Fibroblast of skin of left biceps (primary cell): ENCODE data around the gene NEDD4.
A peak's percentile ranks its signal among the peaks of the same experiment; 100 is the strongest.
"Not testable (repeated sequence)": the region's sequence is repeated elsewhere in the genome, so short reads cannot be mapped to it uniquely, and the experiment has no call there.

Experiments
- DNase-seq, 2 experiments: peaks; one replicate each; pipeline ENCODE4 v3.0.0-alpha.2; 2013; ENCODE audit warnings: low read depth in 2 of 2

Gene NEDD4

DNA sequence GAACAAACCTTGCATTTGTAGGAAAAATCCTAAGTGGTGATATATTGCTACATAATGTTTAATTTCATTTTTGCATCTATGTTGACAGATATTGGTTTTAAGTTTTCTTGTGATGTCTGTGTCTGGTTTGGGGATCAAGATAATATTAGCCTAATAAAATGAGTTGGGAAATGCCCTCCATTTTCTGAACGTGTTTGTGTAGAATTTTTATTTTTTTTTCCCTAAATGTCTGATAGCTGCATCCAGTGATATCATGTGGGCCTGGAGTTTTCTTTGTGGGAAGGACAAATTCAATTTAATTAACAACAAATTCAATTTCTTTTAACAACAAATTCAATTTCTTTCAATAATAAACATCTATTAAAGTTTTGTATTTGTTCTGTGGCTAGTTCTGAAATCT is 35.1 kb downstream of the NEDD4 start:
- DNase-seq: no peak

DNA sequence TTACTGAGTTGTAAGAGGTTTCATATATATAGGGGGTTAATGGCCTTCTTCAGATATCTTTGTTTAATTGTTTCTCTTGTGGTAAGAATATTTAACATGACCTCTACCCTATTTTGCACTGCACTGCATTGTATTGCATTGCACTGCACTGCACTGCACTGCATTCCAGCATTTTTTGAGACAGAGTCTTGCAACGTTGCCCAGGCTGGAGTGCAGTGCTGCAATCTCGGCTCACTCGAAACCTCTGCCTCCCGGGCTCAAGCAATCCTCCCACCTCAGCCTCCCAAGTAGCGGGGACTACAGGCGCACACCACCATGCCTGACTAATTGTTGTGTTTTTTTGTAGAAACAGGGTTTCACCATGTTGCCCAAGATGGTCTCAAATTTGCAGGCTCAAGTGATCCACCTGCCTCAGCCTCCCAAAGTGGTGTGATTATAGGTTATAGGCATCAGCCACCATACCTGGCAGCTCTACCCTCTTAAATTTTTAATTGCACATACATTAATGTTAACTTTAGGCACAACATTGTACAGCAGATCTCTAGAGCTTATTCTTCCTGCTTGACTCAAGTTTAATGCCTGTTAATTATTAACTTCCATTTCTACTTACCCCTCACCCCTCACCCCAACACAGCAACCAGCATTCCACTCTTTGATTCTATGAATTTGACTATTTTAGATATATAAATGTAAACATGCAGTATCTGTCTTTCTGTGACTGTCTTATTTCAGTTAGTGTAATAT is 38.4 kb downstream of the NEDD4 start:
- DNase-seq: no peak

DNA sequence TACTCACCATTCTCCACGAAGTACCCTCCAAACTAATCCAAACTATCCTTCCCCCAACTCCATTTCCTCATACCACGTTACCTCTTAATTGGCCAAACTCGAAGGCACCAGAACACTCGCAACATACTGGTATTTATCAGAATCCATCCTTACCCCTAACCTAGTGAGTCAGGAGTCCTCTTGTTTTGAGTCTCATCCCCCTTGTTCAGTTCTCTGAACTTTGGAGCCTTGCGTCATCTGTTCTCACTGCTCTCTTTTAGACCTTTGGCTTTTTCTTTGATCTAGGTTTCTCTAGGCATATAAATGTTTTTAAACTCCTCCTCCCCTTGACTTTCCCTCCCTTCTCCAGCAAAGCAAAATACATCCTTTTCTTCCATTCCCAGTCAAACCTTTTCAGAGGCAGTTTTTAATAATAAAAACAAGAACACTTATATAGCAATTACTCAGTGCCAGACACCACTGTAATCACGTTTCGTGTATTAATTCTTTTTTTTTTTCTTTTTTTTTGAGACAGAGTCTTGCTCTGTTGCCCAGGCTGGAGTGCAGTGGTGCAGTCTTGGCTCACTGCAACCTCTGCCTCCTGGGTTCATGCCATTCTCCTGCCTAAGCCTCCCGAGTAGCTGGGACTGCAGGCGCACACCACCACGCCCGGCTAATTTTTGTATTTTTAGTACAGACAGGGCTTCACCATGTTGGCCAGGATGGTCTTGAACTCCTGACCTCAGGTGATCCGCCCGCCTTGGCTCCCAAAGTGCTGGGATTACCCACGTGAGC is 40.7 kb downstream of the NEDD4 start:
- DNase-seq: not testable (repeated sequence)

DNA sequence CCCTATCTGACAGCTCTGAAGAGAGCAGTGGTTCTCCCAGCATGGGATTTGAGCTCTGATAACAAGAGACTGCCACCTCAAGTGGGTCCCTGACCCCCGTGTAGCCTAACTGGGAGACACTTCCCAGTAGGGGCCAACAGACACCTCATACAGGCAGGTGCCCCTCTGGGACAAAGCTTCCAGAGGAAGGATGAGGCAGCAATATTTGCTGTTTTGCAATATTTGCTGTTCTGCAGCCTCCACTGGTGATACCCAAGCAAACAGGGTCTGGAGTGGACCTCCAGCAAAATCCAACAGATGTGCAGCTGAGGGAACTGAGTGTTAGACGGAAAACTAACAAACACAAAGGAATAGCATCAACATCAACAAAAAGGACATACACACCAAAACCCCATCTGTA is 48.8 kb downstream of the NEDD4 start:
- not testable (repeated sequence) for DNase-seq

DNA sequence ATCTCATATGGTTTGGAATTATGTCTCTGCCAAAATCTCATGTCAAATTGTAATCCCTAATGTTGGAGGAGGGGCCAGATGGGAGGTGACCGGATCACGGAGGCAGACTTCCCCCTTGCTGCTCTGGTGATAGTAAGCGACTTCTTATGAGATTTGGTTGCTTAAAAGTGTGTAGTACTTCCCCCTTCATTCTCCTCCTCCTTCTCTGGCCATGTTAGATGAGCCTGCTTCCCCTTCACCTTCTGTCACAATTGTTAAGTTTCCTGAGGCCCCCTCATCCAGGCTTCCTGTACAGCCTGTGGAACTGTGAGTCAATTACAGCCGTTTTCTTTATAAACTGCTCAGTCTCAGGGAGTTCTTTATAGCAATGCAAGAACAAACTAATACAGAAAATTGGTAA is 51.1 kb downstream of the NEDD4 start:
- no peak for DNase-seq

DNA sequence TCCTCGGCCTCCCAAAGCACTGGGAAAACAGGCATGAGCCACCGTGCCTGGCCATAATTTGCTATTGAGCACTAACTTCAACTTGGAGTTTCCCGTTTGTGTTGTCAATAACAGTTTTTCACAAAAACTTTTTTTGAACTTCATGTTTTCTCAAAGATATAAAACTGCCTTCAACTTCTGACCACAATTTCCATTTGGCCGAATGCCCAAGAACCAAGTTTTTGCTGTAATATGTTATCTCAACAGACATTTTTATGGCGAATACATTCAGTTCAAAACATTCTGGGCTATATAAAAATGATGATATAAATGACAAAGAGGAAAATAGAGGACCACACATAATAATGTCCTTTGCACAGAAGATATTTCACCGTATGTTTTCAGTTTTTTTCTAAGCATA is 56.4 kb downstream of the NEDD4 start:
- peak in 1 of 2 experiments; percentile 28 for DNase-seq

DNA sequence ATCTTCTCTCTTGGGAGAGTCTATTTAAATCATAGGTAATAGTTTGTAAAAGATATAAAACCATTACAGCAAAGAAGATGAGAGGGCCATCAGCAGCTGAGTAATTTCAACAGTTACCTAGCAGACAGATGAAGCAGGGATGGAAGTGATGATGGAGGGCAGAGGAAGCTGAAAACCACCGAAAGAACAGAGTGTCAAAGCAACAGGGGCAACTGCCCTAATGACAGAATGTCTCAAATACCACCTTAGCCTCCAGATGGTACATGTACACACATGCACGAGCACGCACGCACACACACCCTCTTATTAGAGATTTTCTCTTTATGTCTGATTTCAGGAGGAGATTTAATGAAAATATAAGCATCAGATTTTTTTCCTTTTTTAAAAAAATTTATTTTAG is 64.5 kb downstream of the NEDD4 start:
- DNase-seq: no peak

DNA sequence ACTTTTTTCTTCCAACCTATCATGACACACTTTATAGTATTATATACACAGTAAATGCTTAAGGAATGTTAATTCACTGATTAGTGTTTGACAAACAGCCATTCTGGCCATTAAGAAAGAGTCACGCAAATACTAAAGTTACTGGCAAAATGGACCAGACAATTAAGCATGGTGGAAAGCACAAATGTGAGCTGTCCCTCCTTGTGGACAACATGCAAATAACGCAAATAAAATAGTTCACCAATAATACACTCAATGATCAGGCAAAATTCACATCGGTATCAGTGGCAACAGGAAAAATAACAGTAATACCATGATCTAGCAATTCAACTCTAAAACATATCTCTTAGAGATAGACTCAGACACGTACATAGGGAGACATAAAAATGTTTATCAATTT is 71.7 kb downstream of the NEDD4 start:
- DNase-seq: no peak

DNA sequence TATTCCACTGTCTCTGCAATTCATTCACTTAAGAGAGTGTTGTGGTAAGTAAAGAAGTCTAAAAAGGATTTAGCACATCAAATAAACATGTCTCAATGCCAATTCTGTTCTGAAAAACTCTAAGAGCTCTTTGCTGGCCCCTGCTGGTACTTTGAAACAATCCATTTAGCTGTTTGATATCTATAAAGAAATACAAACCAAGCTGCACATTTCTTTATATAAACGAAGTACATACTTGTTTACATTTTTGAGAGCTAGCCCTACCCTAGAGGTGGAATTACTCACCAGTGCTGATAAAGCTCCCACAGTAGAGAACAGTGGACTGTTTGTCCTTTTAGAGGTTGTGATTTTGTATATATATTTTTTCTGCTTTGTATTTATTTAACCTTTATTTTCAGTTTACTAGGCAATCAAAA is 75.5 kb downstream of the NEDD4 start:
- peak; percentile 54 to 57 for DNase-seq

DNA sequence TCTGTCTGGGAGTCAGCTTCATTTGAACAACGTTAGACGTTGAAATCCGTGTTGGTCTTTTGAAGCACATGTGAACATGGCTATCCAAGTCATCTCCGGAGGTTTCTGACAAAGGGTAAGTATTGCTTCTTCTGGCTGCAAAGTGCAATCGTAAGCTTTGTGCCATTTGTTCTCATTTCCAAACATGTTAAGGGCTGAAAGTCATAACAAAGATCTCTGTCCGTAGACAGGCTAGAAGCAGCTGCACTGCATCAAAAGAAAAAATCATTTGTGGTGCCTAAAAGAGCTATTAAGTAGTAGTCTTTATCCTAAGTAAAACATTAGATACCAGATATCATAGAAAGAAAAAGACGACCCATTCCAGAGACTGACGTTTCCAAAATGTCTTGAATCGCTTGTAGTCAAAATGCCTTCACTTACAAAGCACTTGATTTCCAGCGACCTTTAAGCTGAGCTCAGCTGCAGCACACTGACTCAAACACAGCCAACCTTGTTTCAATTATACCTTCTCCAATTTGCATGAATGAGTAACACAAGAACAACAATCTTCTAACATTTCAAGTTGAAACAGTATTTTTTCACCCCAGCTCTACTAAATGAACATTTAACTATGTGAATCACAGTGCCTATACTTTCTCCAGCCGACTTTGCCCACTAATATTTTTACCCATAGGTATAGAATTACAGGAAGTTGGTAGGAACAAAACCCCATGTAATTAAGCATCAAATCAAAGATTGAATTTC is 76.6 kb downstream of the NEDD4 start:
- peak; percentile 61 to 63 for DNase-seq

DNA sequence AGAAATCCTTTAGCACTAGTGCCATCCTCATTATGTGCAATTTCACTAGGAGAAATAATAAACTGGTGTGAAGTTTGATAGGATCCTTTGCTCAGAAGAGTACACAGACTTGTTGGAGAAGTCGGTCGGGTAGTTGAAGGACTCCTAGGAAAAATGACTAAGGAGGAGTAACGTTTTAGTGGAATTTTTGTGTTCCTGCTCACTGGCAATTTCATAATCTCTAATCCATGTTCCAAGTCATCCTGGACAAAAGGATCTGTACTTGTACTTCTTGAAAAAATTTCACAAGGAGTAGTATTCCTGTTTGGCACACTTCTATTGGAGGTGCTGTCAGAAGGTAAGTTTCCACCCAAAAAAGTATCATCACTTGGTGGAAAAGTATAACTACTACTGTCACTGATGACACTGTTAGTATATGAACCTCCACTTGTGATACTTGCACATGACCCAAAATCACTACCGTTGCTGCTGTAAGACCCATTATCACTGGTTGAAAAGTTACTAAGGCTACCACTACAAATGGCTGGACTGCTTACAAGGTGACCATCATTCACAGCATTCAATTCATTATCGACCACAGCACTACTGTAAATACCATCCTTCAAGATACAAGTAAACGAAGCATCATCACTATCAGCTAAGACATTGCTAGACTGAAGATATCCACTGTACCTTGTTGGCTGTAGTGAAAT is 77.4 kb downstream of the NEDD4 start:
- no peak for DNase-seq

DNA sequence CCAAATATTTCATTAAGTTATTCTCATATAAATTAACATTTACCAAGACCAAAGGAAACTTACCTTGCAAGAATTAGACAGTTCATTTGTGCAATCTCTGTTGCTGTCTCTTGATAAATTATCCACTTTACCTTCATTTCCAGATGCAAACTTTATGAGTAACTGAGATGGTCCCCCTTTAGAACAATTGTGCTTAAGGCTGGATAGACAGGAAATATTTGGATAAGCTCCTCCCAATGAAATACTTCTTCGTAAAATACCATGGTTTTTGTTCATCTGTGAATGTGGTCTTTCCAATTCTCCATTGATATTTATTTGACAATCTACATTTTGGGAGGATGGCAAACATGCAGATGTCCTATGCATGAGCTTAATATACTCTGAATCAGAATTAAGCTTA is 78.2 kb downstream of the NEDD4 start:
- DNase-seq: no peak

DNA sequence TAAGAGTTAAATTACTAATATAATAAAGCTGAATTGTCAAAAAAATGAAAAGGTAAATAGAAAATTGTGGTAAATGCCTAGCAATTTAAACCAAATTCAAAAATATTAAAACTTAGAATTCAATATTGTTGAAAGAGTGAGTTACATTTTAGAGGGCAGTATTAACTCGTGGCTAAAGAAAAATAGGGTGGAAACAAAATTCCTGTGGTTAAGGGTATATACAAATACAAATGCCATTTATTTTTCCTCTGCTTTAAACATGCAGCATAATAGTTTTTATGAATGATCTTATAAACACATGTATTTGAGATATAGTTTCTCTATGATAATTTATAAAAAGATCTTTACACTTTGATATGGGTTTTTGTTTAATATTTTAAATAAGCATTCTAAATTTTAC is 79.0 kb downstream of the NEDD4 start:
- no peak for DNase-seq

DNA sequence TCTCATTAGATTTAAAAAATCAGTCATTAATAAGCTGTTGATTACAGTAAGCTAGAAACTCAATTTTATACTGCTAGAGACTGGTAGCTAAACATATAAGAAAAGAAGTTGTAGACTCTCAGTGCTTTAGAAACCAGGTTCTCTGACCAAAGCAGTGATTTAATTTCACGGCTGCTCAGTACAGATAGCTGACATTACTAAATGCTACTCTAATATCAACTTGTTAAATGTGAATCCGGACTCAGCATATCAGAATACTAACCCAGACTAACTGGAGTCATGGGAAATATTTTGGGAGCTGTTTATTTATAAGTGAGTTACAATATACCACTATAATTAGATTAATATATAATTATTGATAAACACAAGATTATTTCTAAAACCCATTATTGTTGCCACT is 80.4 kb downstream of the NEDD4 start:
- no peak for DNase-seq

DNA sequence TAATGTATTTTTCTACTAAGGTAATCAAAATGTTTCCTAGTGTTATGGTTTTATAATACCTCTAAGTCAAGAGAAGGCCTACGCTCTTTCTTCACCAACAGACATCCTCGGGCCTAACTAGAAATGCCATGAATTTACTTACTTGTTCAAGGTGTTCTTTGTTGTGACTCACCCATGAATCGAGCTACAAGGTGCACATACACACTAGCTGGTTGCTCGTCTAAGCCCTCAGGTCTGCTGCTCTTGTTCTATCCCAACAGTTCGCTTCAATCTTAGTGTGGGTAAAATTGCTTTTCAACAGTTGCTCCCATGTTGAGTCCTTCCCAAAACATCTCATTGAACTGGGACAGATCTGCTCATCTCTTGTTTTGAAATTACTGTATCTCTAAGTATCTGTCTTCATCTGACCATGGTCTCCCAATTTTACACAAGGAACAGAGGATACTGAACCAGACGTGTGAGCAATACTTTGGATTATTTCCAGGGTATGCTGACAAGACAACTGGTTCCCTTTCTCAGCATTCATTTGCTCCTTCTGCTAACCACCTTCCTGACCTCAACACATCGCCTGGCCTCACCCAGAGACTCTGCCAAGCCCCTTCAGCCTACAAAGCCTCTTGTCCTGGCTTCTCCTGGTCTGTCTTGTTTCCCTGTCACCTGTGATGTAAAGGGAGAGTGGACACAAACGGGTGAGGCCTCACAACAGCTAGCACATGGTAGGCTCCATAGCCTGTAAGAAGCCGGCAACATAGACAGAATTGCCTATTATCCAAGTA is 84.2 kb downstream of the NEDD4 start:
- DNase-seq: no peak

DNA sequence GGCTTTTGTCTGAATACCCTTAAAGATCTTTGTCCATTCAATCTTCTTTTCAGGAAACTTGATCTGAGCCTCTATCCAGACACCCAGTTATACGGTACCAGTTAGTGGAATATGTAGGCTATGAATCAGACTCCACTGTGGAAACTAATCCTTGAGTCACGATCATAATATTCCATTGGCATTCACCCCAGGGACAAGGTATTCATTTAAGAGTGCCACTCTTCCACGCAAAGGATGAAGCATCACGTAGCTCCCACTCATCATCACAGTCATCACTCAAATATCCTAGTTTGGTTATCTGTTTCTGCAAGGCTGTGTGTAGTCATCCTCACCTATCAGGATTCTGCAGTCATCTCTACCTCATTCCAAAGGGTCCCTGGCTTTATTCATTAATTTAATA is 85.6 kb downstream of the NEDD4 start:
- DNase-seq: peak; percentile 94 to 95

DNA sequence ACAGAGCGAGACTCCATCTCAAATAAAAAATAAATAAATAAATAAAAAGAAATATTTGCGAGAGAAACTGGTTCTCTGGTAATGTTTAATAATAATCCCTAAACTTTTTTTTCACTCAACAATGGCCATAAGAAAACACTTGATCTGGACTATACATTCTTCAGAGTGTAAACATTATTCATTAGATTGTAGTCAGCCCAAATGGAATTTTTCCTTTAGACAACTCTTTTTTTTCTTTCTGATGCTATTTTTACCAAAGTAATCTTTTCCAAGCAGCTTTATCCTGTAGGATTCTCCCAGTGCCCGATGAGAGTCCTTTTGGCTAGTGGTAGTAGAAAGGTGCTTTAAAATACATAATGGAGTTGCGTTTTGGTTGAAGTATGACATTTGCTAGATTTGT is 90.4 kb downstream of the NEDD4 start:
- DNase-seq: no peak

DNA sequence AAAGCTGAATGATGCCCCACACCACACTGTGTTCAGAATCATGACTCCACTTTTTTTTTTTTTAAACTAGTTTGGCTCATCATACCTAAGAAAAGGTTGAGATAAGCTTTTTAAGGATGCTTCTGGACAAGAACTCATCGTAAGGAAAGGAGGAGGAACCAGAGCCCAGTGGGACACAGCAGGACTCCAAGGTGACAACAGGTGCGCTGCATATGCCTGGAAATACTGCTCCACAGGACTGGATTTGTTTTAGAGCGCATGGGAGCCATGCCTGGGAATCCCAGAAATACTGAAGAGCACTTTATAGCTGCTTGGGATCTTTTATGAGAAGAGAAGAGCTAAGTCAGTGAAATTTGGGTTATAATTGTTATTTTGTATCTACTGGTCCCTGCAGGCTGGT is 93.4 kb downstream of the NEDD4 start:
- DNase-seq: no peak

DNA sequence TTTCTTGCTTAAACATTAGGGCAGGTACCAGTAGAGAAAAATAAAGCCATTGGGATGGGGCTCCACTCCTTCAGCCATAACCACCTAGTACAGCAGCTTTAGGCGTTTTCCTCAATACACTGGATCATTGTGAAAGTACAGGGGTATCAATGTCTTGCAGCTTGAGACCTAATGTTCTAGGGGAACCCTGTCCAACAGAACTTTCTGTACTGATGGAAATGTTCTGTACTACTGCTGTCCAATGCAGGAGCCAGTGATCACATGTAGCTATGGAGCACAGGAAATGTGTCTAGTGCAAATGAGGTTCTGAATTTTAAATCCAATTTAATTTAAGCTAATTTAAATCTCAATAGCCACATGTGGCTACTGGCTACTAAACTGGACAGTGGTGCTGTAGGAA is 93.9 kb downstream of the NEDD4 start:
- no peak for DNase-seq

DNA sequence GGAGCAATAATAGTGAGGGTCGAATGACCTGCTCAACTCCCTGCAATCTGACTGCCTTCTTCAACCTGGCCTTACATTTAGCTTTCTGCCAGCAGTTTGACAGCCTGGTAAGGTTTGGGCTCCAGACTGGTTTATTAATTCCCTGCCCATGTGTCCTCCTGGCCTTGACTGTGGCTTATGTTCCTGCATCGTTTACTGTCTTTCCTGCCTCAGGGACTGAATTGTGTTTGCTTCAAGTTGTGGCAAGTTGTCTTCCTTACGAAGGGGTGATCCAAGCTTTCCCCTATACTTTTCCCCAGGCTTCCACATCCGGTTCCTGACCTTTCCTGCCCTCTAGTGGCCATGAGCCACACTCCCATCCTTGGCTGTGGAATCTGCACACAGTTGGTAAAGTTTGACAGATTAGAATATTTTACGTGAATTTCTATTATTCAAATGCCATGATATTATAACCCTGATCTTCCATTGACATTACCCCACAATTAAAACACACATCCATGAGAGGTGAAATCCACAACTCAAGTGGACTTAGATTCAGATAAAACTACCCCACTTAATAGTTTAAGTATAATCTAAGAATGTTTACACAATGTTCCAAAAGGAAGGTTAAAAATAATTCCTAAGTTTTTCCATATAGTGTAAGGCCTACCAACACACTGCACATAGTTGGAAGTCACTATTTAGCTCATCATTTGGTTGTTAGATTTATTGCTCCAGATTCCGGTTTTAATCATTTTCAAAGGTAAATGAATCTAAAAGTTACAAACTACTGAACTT is 95.7 kb downstream of the NEDD4 start:
- no peak for DNase-seq
